Neuron (in vitro differentiated cells): Measurements from ENCODE around the gene FCHO2.

ENCODE experiments used
- H2AFZ ChIP-seq: one replicate; pipeline ENCODE4 v1.6.1; 2013; ENCODE audit warnings: low read depth, mild to moderate bottlenecking, inconsistent platforms, low read length, moderate library complexity
- H3K27me3 ChIP-seq: one replicate; pipeline ENCODE4 v1.6.1; 2013; ENCODE audit warnings: low read length; ENCODE audit not compliant: insufficient read depth
- H3K36me3 ChIP-seq: one replicate; pipeline ENCODE4 v1.6.1; 2013; ENCODE audit warnings: low read length; ENCODE audit not compliant: insufficient read depth
- H3K4me1 ChIP-seq: one replicate; pipeline ENCODE4 v1.6.1; 2013; ENCODE audit warnings: low read length; ENCODE audit not compliant: insufficient read depth
- H3K4me3 ChIP-seq: 2 replicates; pipeline ENCODE4 v1.5.1; 2013; ENCODE audit warnings: mild to moderate bottlenecking, low read length, moderate library complexity
- H3K9me3 ChIP-seq: one replicate; pipeline ENCODE4 v1.6.1; 2013; ENCODE audit warnings: low read length

FCHO2 gene

GRCh38 chr5:73126381-73126780 lies 170.5 kb downstream of the FCHO2 start:
- H3K9me3 ChIP-seq, result no peaks in the 10 kb centered on the region
- H3K36me3 ChIP-seq, result no peaks in the 10 kb centered on the region
- peaks cover 43% of the 10 kb centered on the region for H3K27me3 ChIP-seq
- H2AFZ ChIP-seq, result no peak overlapping the region
- H3K4me1 ChIP-seq, result no peaks in the 10 kb centered on the region
- H3K4me3 ChIP-seq, result no peak overlapping the region

- Histone ChIP-seq H2AFZ (no peak overlapping the region), H3K4me3 (no peak overlapping the region), H3K27me3 (peaks cover 39% of the 10 kb centered on the region), H3K4me1 (no peaks in the 10 kb centered on the region), H3K36me3 (no peaks in the 10 kb centered on the region), H3K9me3 (no peaks in the 10 kb centered on the region)
These were observed 171.1 kb downstream of the FCHO2 start for GRCh38 chr5:73126957-73127356.

GRCh38 chr5:73129143-73129542 lies 173.3 kb downstream of the FCHO2 start:
- H3K36me3 ChIP-seq, result no peaks in the 10 kb centered on the region
- no peak overlapping the region for H3K4me3 ChIP-seq
- no peaks in the 10 kb centered on the region for H3K4me1 ChIP-seq
- H3K27me3 ChIP-seq, result peaks cover 24% of the 10 kb centered on the region
- no peaks in the 10 kb centered on the region for H3K9me3 ChIP-seq
- H2AFZ ChIP-seq, result no peak overlapping the region

GRCh38 chr5:73130811-73131210 lies 175.0 kb downstream of the FCHO2 start:
- no peak overlapping the region for H3K4me3 ChIP-seq

GRCh38 chr5:73131711-73132425 lies 176.0 kb downstream of the FCHO2 start:
- H3K4me3 ChIP-seq, result no peak overlapping the region
- no peaks in the 10 kb centered on the region for H3K9me3 ChIP-seq
- no peak overlapping the region for H2AFZ ChIP-seq

More at GRCh38 chr5:73130811-73131210, 175.0 kb downstream of the FCHO2 start:
- no peaks in the 10 kb centered on the region for H3K9me3 ChIP-seq
- H3K4me1 ChIP-seq, result no peaks in the 10 kb centered on the region
- H3K36me3 ChIP-seq, result no peaks in the 10 kb centered on the region
- H3K27me3 ChIP-seq, result peaks cover 19% of the 10 kb centered on the region
- H2AFZ ChIP-seq, result no peak overlapping the region

GRCh38 chr5:73132759-73133158 lies 176.9 kb downstream of the FCHO2 start:
- Histone ChIP-seq H3K9me3 (no peaks in the 10 kb centered on the region), H3K27me3 (peaks cover 22% of the 10 kb centered on the region), H3K4me1 (no peaks in the 10 kb centered on the region), H3K4me3 (no peak overlapping the region), H3K36me3 (no peaks in the 10 kb centered on the region), H2AFZ (no peak overlapping the region)

More at GRCh38 chr5:73131711-73132425, 176.0 kb downstream of the FCHO2 start:
- Histone ChIP-seq H3K27me3 (peaks cover 19% of the 10 kb centered on the region), H3K36me3 (no peaks in the 10 kb centered on the region), H3K4me1 (no peaks in the 10 kb centered on the region)

GRCh38 chr5:73135021-73135420 lies 179.2 kb downstream of the FCHO2 start:
- H3K27me3 ChIP-seq, result peaks cover 18% of the 10 kb centered on the region
- H3K4me3 ChIP-seq, result no peak overlapping the region

GRCh38 chr5:73135429-73136054 lies 179.7 kb downstream of the FCHO2 start:
- H3K4me1 ChIP-seq, result no peaks in the 10 kb centered on the region
- no peaks in the 10 kb centered on the region for H3K9me3 ChIP-seq
- peaks cover 14% of the 10 kb centered on the region for H3K27me3 ChIP-seq
- H2AFZ ChIP-seq, result no peak overlapping the region
- H3K36me3 ChIP-seq, result no peaks in the 10 kb centered on the region
- H3K4me3 ChIP-seq, result no peak overlapping the region

More at GRCh38 chr5:73135021-73135420, 179.2 kb downstream of the FCHO2 start:
- no peaks in the 10 kb centered on the region for H3K9me3 ChIP-seq
- H3K4me1 ChIP-seq, result no peaks in the 10 kb centered on the region
- no peak overlapping the region for H2AFZ ChIP-seq
- H3K36me3 ChIP-seq, result no peaks in the 10 kb centered on the region

- Histone ChIP-seq H3K27me3 (peaks cover 10% of the 10 kb centered on the region), H3K4me3 (no peak overlapping the region), H2AFZ (no peak overlapping the region), H3K4me1 (no peaks in the 10 kb centered on the region), H3K9me3 (no peaks in the 10 kb centered on the region), H3K36me3 (no peaks in the 10 kb centered on the region)
These were observed 180.3 kb downstream of the FCHO2 start for GRCh38 chr5:73136055-73136562.

GRCh38 chr5:73137563-73138530 lies 182.0 kb downstream of the FCHO2 start:
- Histone ChIP-seq H2AFZ (no peak overlapping the region), H3K9me3 (no peaks in the 10 kb centered on the region), H3K27me3 (peaks cover 5% of the 10 kb centered on the region), H3K4me3 (no peak overlapping the region), H3K4me1 (no peaks in the 10 kb centered on the region), H3K36me3 (no peaks in the 10 kb centered on the region)

GRCh38 chr5:73139485-73139884 lies 183.6 kb downstream of the FCHO2 start:
- H3K36me3 ChIP-seq, result no peaks in the 10 kb centered on the region
- no peak overlapping the region for H3K4me3 ChIP-seq
- no peak overlapping the region for H2AFZ ChIP-seq
- H3K4me1 ChIP-seq, result no peaks in the 10 kb centered on the region
- H3K9me3 ChIP-seq, result no peaks in the 10 kb centered on the region
- H3K27me3 ChIP-seq, result peaks cover 13% of the 10 kb centered on the region
